Endothelial cell (in vitro differentiated cells): Measurements from ENCODE around the gene ACOD1. TPM values are rescaled to one million over a fixed set of nuclear protein-coding genes. Genes with fewer than 3 reads are reported as not detected.

Experiments used
- DNase-seq: peaks from one replicate; pipeline ENCODE4 v3.0.0; 2021; ENCODE audit warnings: low spot score
- H3K27ac Mint-ChIP-seq: one replicate; pipeline ENCODE4 v1.8.0; 2021; ENCODE audit warnings: mixed read lengths, inconsistent platforms; ENCODE audit not compliant: unreplicated experiment
- H3K27me3 Mint-ChIP-seq: one replicate; pipeline ENCODE4 v1.8.0; 2021; ENCODE audit warnings: mild to moderate bottlenecking, moderate library complexity, mixed read lengths, inconsistent platforms; ENCODE audit not compliant: unreplicated experiment
- H3K36me3 Mint-ChIP-seq: one replicate; pipeline ENCODE4 v1.8.0; 2021; ENCODE audit warnings: mild to moderate bottlenecking, low read depth, mixed read lengths, inconsistent platforms; ENCODE audit not compliant: unreplicated experiment
- H3K4me1 Mint-ChIP-seq: one replicate; pipeline ENCODE4 v1.8.0; 2021; ENCODE audit warnings: mild to moderate bottlenecking, mixed read lengths, inconsistent platforms; ENCODE audit not compliant: unreplicated experiment
- H3K4me3 Mint-ChIP-seq: one replicate; pipeline ENCODE4 v1.8.0; 2021; ENCODE audit warnings: mild to moderate bottlenecking, mixed read lengths, inconsistent platforms; ENCODE audit not compliant: unreplicated experiment
- H3K9me3 Mint-ChIP-seq: one replicate; pipeline ENCODE4 v1.8.0; 2021; ENCODE audit warnings: mixed read lengths, inconsistent platforms; ENCODE audit not compliant: unreplicated experiment
- total RNA-seq: library from RNA; stranded (reverse); fragmentation: NEBNext Ultra II Directional; extraction: Animal tissue kit (Norgen Biotek cat#: 25700); gene quantifications from one replicate; pipeline ENCODE4 v1.2.1, GENCODE V29; 2021; ENCODE audit not compliant: unreplicated experiment
- TF ChIP-seq, protein P1 (sequence below): fragments of 200-600 bp; sonication (generic); IDR thresholded peaks from one replicate; pipeline ENCODE4 v1.5.0; 2021; ENCODE audit warnings: antibody characterized with exemption; ENCODE audit not compliant: unreplicated experiment

The ACOD1 gene
- total RNA-seq, 1 donor from 2014 or later, result not detected

DNA sequence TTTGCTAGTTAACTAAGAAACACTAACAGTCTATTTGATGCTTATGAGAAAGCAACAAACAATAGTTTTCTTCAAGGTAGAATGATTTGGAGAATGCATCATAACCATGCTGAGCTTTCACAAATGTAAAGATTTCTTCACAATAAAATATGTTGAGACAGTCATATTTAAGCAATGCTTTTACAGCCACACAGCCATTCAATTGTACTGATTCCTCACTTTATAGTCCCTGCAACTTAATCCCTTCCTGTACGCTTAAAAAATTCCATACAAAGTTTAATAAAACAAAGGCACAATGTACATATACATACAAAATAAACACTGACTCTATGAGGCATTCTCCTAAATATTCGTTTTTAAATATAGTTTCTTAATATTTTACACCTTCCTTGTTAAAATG lies 4.7 kb upstream of the ACOD1 start:
- no peak overlapping the region for H3K4me3 Mint-ChIP-seq
- TF ChIP-seq, protein P1, sequence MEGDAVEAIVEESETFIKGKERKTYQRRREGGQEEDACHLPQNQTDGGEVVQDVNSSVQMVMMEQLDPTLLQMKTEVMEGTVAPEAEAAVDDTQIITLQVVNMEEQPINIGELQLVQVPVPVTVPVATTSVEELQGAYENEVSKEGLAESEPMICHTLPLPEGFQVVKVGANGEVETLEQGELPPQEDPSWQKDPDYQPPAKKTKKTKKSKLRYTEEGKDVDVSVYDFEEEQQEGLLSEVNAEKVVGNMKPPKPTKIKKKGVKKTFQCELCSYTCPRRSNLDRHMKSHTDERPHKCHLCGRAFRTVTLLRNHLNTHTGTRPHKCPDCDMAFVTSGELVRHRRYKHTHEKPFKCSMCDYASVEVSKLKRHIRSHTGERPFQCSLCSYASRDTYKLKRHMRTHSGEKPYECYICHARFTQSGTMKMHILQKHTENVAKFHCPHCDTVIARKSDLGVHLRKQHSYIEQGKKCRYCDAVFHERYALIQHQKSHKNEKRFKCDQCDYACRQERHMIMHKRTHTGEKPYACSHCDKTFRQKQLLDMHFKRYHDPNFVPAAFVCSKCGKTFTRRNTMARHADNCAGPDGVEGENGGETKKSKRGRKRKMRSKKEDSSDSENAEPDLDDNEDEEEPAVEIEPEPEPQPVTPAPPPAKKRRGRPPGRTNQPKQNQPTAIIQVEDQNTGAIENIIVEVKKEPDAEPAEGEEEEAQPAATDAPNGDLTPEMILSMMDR, result no peak
- no peaks in the 10 kb centered on the region for H3K4me1 Mint-ChIP-seq
- no peaks in the 10 kb centered on the region for H3K36me3 Mint-ChIP-seq
- no peaks in the 10 kb centered on the region for H3K27me3 Mint-ChIP-seq
- H3K27ac Mint-ChIP-seq, result no peak overlapping the region
- no peaks in the 10 kb centered on the region for H3K9me3 Mint-ChIP-seq
- DNase-seq, result no peak

DNA sequence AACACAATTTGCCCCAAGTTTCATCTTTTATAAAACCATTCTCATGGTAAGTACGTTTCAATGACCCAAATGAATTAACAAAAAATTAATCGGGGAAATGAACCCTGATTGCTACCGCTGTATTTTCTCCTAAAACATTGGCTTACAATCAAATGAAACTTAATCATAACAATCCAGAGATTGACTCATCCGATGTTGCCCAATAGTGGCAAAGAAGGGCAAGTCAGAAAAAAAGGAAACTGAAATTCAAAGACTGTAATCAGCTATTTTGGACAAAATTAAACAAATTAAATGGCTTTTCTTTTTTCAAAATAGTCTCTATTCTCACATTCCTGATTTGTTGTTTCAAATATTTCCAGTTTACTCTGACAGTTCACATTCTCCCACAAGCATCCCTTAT lies 3.9 kb upstream of the ACOD1 start:
- Mint-ChIP-seq H3K27me3 (no peaks in the 10 kb centered on the region), H3K9me3 (no peaks in the 10 kb centered on the region), H3K27ac (no peak overlapping the region), H3K4me3 (no peak overlapping the region), H3K4me1 (no peaks in the 10 kb centered on the region), H3K36me3 (no peaks in the 10 kb centered on the region)
- TF ChIP-seq, protein P1, result no peak
- no peak for DNase-seq

DNA sequence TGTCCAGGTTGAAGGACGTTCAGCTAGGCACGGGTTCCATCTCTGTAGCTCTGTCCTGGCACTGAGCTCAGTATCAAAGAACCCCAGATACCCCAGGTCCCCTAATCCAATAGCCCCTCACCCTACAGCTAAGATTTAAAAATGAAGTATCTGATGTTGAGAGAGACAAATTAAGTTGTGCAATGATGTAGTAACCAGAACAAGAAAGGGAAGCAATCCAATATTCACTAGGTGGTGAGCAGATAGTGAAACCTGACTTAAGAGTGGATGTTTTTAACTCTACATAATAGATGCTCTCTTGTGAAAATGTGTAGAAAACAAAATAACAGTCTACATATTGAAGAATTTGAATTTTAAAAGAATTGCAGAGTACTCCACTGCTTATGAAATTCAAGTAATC lies 1.8 kb downstream of the ACOD1 start:
- Mint-ChIP-seq H3K36me3 (no peaks in the 10 kb centered on the region), H3K4me1 (no peaks in the 10 kb centered on the region), H3K9me3 (no peaks in the 10 kb centered on the region), H3K27me3 (no peaks in the 10 kb centered on the region), H3K4me3 (no peak overlapping the region), H3K27ac (no peak overlapping the region)
- TF ChIP-seq, protein P1, result no peak
- no peak for DNase-seq

DNA sequence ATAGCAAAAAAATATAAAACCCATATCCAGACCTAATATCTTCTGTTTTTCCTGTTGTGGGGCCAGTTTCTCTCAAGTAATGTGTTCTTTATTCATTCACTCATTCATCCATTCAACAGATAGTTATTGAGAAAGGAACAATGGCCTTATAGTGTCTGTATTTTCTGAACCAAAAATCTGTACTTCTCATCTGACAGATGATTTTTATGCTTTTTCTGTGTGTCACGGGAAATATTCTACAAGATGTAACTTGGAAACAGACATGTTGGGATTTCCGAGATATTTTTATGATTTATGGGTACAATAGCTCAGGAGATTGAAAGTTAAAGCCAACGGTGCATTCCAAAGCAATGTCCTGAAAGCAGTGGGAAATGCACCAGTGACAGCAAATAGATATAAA lies 5.7 kb downstream of the ACOD1 start:
- H3K9me3 Mint-ChIP-seq, result peaks cover 5% of the 10 kb centered on the region
- no peaks in the 10 kb centered on the region for H3K36me3 Mint-ChIP-seq
- TF ChIP-seq, protein P1, result no peak
- DNase-seq, result no peak
- H3K27ac Mint-ChIP-seq, result no peak overlapping the region
- H3K4me1 Mint-ChIP-seq, result no peaks in the 10 kb centered on the region
- no peak overlapping the region for H3K4me3 Mint-ChIP-seq
- H3K27me3 Mint-ChIP-seq, result no peaks in the 10 kb centered on the region

DNA sequence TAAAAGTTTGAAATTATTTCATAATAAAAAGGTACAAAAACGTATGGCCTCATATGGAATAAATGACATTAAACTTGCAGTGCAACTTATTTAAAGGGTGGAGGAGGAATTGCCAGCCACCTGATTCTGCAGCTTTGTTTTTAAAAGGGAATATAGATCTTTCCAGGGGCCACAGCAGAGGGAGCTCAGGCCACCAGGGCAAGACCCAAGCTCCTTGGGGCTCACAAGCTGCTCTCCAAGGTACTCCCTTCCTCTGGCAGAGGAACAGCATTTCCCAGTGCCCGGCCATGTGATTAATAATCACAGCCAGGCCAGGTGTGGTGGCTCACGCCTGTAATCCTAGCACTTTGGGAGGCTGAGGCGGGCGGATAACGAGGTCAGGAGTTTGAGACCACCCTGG lies 6.2 kb downstream of the ACOD1 start:
- TF ChIP-seq, protein P1, result no peak
- no peaks in the 10 kb centered on the region for H3K27me3 Mint-ChIP-seq

More for the DNA sequence above, 6.2 kb downstream of the ACOD1 start:
- Mint-ChIP-seq H3K4me3 (no peak overlapping the region), H3K4me1 (no peaks in the 10 kb centered on the region), H3K36me3 (no peaks in the 10 kb centered on the region), H3K9me3 (peaks cover 8% of the 10 kb centered on the region), H3K27ac (no peak overlapping the region)
- DNase-seq, result no peak
